Mesothelial cell of epicardium (in vitro differentiated cells): ENCODE data around the gene MRPL10. TPM values are rescaled to one million over a fixed set of nuclear protein-coding genes. Genes with fewer than 3 reads are reported as not detected.

Source experiments
- DNase-seq, 2 experiments: peaks; one replicate each; pipeline ENCODE4 v3.0.0; 2021; ENCODE audit warnings: low spot score in 2 of 2; ENCODE audit not compliant: unreplicated experiment in 2 of 2
- H3K27ac Mint-ChIP-seq: 2 replicates; pipeline ENCODE4 v1.8.0; 2021; ENCODE audit warnings: mixed read lengths
- H3K27me3 Mint-ChIP-seq: 2 replicates; pipeline ENCODE4 v1.8.0; 2021; ENCODE audit warnings: low read depth, mixed read lengths
- H3K36me3 Mint-ChIP-seq: 2 replicates; pipeline ENCODE4 v1.8.0; 2021; ENCODE audit warnings: mixed read lengths
- H3K4me1 Mint-ChIP-seq: 2 replicates; pipeline ENCODE4 v1.8.0; 2021; ENCODE audit warnings: mixed read lengths
- H3K4me3 Mint-ChIP-seq: 2 replicates; pipeline ENCODE4 v1.8.0; 2021; ENCODE audit warnings: mild to moderate bottlenecking, moderate library complexity, mixed read lengths
- H3K9me3 Mint-ChIP-seq: 2 replicates; pipeline ENCODE4 v1.8.0; 2021; ENCODE audit warnings: mixed read lengths
- CTCF ChIP-seq: fragments of 200-600 bp; sonication (generic); IDR thresholded peaks from one replicate; pipeline ENCODE4 v1.5.0; 2021; ENCODE audit warnings: antibody characterized with exemption; ENCODE audit not compliant: unreplicated experiment
- total RNA-seq: library from RNA; stranded (reverse); gene quantifications from 3 replicates; pipeline ENCODE4 v1.2.1, GENCODE V29; 2021

MRPL10 gene
- total RNA-seq, 1 donor from 2014 or later: 41.0 TPM

- Mint-ChIP-seq H3K4me3 (no peak overlapping the region), H3K9me3 (no peaks in the 10 kb centered on the region), H3K27me3 (no peaks in the 10 kb centered on the region), H3K36me3 (peaks cover 20% of the 10 kb centered on the region), H3K27ac (no peak overlapping the region), H3K4me1 (peaks cover 15% of the 10 kb centered on the region)
- no peak for TF ChIP-seq CTCF
- DNase-seq: no peak
These were observed 11.9 kb downstream of the MRPL10 start for GRCh38 chr17:47819475-47819874.

GRCh38 chr17:47818002-47818695, 13.2 kb downstream of the MRPL10 start:
- Mint-ChIP-seq H3K4me3 (no peak overlapping the region), H3K36me3 (peaks cover 20% of the 10 kb centered on the region), H3K9me3 (no peaks in the 10 kb centered on the region), H3K4me1 (peaks cover 15% of the 10 kb centered on the region), H3K27ac (no peak overlapping the region), H3K27me3 (no peaks in the 10 kb centered on the region)
- no peak for TF ChIP-seq CTCF
- DNase-seq: no peak

- H3K4me1 Mint-ChIP-seq: peaks cover 14% of the 10 kb centered on the region
- peaks cover 26% of the 10 kb centered on the region for H3K36me3 Mint-ChIP-seq
- no peaks in the 10 kb centered on the region for H3K27me3 Mint-ChIP-seq
- no peak overlapping the region for H3K4me3 Mint-ChIP-seq
- H3K27ac Mint-ChIP-seq: no peak overlapping the region
- TF ChIP-seq CTCF: no peak
- no peaks in the 10 kb centered on the region for H3K9me3 Mint-ChIP-seq
- no peak for DNase-seq
These were observed 14.4 kb downstream of the MRPL10 start for GRCh38 chr17:47816947-47817346.

- H3K36me3 Mint-ChIP-seq: peaks cover 26% of the 10 kb centered on the region
- no peak overlapping the region for H3K27ac Mint-ChIP-seq
- H3K9me3 Mint-ChIP-seq: no peaks in the 10 kb centered on the region
- peaks cover 11% of the 10 kb centered on the region for H3K4me1 Mint-ChIP-seq
- no peak for TF ChIP-seq CTCF
- H3K4me3 Mint-ChIP-seq: no peak overlapping the region
- no peaks in the 10 kb centered on the region for H3K27me3 Mint-ChIP-seq
- DNase-seq: no peak
These were observed 15.1 kb downstream of the MRPL10 start for GRCh38 chr17:47816111-47816735.

GRCh38 chr17:47815106-47815918, 16.0 kb downstream of the MRPL10 start:
- no peaks in the 10 kb centered on the region for H3K27me3 Mint-ChIP-seq
- no peak for DNase-seq
- H3K27ac Mint-ChIP-seq: no peak overlapping the region
- no peak overlapping the region for H3K4me3 Mint-ChIP-seq
- no peak for TF ChIP-seq CTCF
- H3K9me3 Mint-ChIP-seq: no peaks in the 10 kb centered on the region
- H3K4me1 Mint-ChIP-seq: peaks cover 13% of the 10 kb centered on the region
- H3K36me3 Mint-ChIP-seq: peaks cover 26% of the 10 kb centered on the region
